HG03097 (cell line): ENCODE results near the gene ZNF518A.
A peak's percentile ranks its signal among the peaks of the same experiment; 100 is the strongest.

Source experiments
- ATAC-seq: cut with Tn5 transposase; IDR thresholded peaks from one replicate; pipeline ENCODE4 v1.9.1; 2021; ENCODE audit not compliant: unreplicated experiment, low FRiP score

The ZNF518A gene

GRCh38 chr10:96129387-96130325 lies at the start of gene ZNF518A:
ZNF518A (plus strand) TSS chr10:96130297; CDS start chr10:96156323, 26,026 bp downstream.
- peak; percentile 74 for ATAC-seq

DNA sequence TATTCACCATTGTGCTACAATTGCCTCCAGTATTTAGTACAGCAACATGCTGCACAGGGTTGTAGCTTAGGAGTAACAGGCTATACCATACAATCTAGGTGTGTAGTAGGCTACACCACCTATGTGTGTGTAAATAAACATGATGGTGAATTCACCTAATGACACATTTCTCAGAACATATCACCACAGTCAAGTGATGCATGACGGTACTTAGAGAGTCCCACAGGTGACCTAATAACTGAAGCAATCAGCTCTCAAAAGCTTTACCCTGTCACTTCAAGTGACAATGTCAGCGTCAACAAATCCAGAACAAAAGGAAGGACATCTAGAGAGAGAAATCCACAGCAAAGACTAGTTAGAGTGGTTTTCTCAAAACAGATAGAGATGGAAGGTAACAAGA lies 47.9 kb upstream of the ZNF518A start:
- ATAC-seq, result no peak

GRCh38 chr10:96082748-96083147 lies 47.3 kb upstream of the ZNF518A start:
- ATAC-seq, result no peak

GRCh38 chr10:96089116-96089515 lies 41.0 kb upstream of the ZNF518A start:
- no peak for ATAC-seq

- peak; percentile 69 for ATAC-seq
Observed at GRCh38 chr10:96089670-96090462, 40.2 kb upstream of the ZNF518A start.

DNA sequence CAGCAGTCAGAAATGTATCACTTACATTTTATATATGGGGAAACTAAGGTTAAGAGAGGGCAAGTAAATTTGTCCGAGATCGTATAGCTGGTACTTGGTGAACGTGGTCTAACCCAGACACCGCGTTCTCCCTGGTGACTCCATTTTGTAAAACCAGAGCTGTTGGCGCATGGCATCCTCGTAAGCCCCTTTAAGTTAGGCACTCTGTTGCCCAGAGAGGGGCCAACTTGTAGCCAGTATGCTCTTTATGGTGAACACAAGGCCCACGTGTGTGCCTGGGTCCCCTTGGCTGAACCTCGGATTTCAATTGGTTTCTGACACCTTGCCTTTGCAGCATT lies 39.7 kb upstream of the ZNF518A start:
- no peak for ATAC-seq

DNA sequence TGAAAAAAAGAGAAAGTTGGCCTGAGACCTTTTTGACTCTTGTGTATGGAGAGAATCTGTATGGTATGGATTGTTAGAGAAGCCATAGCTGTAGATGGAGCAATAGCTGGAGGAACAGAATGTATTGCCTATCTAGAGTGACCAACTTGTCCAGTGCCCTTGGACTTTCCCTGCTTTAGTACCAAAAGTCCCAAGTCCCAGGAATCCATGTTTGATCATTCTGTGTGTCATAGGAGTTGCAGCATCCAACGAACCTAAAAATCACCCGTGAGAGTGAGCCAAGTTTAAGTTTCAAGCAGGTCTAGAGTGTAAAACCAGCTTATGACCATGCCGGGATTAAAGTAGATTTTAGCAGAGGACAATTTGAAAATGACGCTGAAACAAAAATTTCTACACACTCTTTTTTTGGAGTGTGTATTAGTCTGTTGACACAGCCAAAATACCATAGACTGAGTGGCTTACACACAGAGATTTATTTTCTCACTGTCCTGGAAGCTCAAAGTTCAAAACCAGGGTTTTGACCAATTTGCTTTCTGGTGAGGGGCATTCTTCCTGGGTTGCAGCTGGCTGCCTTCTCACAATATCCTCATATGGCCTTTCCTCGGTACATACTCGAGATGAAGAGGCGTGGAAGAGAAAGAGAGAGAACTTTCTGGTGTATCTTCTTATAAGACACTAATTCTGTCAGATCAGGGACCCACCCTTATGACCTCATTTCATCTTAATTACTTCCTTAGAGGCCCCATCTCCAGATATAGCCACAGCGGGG lies 36.9 kb upstream of the ZNF518A start:
- ATAC-seq, result no peak

- no peak for ATAC-seq
Observed at GRCh38 chr10:96093948-96094347, 36.1 kb upstream of the ZNF518A start.

DNA sequence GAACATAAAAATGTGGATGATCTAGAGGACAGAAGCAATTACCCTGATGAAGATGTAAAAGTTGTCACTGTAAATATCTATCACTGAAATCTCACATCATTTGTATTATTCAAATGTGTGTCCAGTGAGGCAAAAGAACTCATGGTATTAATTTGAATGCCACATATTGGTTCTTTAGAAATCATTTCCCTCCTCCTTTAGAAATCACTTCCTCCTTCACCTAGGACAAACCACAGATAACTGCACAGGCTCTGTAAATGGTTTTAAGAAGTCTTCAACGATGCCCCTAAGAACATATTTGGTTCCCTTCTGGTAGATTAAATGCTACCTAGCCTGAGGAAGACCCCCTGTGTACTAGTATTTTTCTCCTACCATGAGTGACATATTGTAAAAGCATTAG lies 33.1 kb upstream of the ZNF518A start:
- ATAC-seq, result no peak

- no peak for ATAC-seq
Observed at GRCh38 chr10:96097865-96098264, 32.2 kb upstream of the ZNF518A start.

DNA sequence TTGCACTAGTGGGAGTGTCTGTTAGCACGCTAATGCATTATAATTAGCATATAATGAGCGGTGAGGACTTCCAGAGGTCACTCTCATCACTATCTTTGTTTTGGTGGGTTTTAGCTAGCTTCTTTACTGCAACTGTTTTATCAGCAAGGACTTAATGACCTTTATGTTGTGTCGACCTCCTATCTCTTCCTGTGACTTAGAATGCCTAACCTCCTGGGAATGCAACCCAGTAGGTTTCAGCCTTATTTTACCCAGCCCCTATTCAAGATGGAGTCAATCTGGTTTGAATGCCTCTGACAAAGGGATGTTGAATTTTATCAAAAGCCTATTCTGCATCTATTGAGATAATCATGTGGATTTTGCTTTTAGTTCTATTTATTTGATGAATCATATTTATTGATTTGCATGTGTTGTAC lies 22.5 kb upstream of the ZNF518A start:
- ATAC-seq, result no peak

DNA sequence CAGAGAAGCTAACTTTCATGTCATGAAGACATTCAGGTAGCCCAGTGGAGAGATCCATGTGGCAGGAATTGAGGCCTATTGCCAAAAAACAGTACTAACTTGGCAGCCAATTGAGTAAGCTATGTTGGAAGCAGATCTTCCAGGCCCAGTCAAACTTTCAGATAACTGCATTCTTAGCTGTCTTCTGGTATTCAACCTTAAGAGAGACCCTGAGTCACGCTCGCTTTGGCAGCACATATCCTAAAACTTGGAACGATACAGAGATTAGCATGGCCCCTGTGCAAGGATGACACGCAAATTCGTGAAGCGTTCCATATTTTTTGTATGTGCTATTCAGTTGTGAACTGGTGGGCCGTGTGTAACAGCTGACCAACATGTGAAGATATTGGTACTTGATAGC lies 17.6 kb upstream of the ZNF518A start:
- ATAC-seq, result no peak

DNA sequence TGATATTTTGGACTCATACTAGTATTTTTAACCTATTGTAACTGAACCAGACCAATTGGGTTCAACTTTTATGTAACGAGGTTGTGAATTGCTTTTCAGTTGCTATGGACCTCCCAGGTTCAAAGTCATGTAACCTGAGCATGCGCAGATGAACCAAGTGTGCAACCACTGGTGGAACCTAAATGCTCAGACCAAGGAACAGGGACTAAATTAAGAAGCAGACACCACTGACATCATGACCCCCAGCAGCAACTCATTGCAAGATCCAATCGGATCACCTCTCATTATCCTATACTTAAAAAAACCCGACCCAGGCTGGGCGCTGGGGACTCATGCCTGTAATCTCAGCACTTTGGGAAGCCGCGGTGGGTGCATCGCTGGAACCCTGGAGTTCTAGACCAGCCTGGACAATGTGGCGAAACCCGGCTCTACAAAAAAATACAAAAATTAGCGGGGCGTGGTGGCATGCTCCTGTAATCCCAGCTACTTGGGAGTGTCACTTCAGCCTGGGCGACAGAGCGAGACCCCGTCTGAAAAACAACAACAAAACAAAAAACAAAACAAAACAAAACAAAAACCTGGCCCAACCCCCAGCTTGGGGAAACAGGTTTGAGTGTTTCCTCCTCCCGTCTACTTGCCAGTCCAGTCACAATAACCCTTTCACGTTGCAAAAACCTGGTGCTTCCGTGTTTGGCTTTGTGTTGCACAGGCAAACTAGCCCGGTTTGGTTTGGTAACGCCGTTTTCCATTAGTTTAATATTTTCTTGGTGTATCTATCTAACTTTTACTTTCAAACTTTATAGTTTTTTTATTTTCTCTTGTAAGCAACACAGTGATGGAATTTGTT lies 11.3 kb upstream of the ZNF518A start:
- no peak for ATAC-seq

DNA sequence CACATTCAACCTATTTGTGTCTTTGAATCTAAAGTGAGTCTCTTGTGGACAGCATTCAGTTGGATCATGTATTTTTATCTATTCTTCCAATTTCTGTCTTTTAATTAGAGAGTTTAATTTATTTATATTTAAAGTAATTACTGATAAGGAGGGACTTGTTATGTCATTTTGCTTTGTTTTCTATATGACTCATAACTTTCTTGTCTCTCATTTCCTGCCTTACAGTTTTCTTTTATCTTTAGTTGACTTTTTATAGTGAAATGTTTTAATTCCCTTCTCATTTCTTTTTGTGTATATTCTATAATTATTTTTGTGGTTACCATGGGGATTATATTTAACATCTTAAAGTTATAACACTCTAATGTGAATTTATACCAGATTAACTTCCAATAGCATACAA lies 7.3 kb upstream of the ZNF518A start:
- no peak for ATAC-seq

DNA sequence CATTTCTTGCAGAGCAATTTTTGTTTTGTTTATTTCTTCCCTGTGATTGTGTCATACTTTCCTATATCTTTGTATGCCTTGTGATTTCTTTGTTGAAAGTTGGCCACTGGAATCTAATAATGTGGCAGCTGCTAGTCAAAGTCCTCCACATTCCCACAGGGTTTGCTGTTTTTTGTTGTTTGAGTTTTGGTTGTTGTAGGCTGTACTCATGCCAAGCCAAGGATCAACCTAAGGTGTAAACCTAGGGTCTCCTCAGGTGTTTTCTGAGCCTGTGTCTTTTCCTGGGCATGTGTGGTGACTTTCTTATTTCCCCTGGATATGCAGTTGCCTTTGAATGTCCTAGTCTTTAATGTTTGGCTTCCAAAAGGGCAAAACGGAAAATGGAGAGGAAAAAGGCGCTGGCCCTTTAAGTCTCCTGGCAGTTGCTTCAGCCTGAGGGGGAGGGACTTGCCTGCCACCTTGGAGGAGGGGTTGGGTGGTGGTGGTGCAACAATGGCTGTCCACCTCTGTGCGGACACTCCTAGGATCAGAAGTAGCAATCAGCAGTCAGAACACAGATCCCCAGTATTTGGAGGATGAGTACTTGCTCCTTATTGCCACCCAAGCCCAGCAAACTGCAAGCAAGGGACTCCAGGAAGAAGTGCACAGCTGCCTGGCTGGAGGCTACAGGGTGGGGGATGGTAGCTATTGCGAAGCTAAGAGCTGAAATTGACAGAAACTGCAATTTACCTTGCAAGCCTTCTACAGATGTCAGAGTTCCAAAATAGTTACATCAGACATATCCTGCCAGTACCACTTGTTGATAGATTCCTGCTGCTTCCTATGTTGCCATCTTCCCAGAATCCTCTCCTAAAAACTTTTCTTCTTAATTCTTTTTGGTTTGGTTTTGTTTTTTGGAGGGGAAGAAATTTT lies 5.6 kb upstream of the ZNF518A start:
- no peak for ATAC-seq

GRCh38 chr10:96125142-96125515 lies 5.0 kb upstream of the ZNF518A start:
- no peak for ATAC-seq

- peak; percentile 65 for ATAC-seq
Observed at GRCh38 chr10:96130326-96130995, 364 bp downstream of the ZNF518A start.

DNA sequence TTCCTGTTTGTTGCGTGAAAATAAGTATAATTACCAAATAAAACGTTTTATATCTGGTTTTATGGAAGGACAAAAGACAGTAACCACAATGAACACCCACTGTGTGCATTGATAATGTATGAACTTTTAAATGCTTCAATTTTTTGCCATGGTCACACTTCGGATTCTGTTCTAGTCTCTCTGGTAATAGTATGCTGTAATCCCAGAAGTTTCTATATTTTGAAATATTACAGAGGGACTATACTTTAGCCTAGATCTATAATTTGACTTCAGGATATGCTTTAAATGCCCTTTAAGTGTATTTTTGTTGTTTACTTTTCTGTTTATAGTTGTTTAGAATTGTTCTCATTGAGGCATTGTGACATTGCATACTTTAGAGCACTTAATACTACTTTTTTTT lies 1.5 kb downstream of the ZNF518A start:
- ATAC-seq, result no peak

DNA sequence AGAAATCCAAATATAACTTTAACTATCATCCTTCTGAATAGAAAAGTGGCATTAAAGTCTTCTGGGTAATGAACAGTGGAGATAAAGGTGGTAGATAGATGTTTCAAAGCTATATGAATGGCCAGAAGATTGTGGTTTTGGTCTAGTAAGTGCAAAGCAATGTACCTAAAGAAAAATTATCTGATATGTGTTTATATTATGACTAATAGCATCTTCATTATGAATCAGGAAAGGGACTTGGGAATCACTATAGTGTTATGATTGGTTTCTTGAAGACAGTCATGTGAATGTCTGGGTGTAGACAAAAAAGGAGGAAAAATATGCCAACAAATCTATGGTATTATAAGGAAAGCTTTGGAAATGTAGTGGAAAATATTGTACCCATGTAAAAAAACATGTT lies 3.0 kb downstream of the ZNF518A start:
- no peak for ATAC-seq
